HCT116 (cell line): ENCODE data around the gene HNF4A. TPM values are rescaled to one million over a fixed set of nuclear protein-coding genes. Genes with fewer than 3 reads are reported as not detected.

Experiments used
- ATAC-seq: fragments of 200-7000 bp; cut with Tn5 transposase; 2 replicates; pipeline ENCODE4 v1.9.1; 2020; ENCODE audit warnings: mild to moderate bottlenecking, moderate library complexity
- BruUV-seq: library from RNA; stranded (reverse); fragments of 400-500 nt; replicated peaks from 2 replicates; lab custom pipeline; 2021; lab: Mats Ljungman, UMichigan
- CTCF ChIA-PET: fragments of 300-600 bp; sonication (Branson Sonifier 250); formaldehyde crosslinking; loops from one replicate; lab custom pipeline; 2021; ENCODE audit warnings: antibody characterized with exemption; lab: Charles Lee
- POLR2A ChIA-PET: fragments of 300-600, 350-600 bp; sonication (Branson Sonifier 250); formaldehyde crosslinking; loops from one replicate; lab custom pipeline; 2021; ENCODE audit warnings: antibody characterized with exemption; lab: Charles Lee
- RAD21 ChIA-PET, 2 experiments: fragments of 300-600 bp; sonication (Branson Sonifier 250); formaldehyde crosslinking; loops; one replicate each; lab custom pipeline; 2023; ENCODE audit warnings: low total read pairs in 2 of 2; ENCODE audit not compliant: uncharacterized antibody in 2 of 2, unreplicated experiment in 2 of 2, low non-redundant PET in 1 of 2; lab: Charles Lee
- DNase-seq: peaks from one replicate; pipeline ENCODE4 v3.0.0-alpha.2; 2010; ENCODE audit warnings: low read depth, low spot score
- H2AFZ ChIP-seq: fragments of 200-600 bp; shearing (Covaris generic), sonication (generic); 2 replicates; pipeline ENCODE4 v1.6.1; 2017; ENCODE audit warnings: low read depth, mixed run types, mixed read lengths, antibody characterized with exemption, low read length; ENCODE audit not compliant: poor library complexity, severe bottlenecking
- H3K27ac ChIP-seq: 2 replicates; pipeline ENCODE4 v1.5.1; 2012; ENCODE audit warnings: low read depth, low read length
- H3K27me3 ChIP-seq: fragments of 200-600 bp; sonication (generic); 2 replicates; pipeline ENCODE4 v1.6.1; 2016; ENCODE audit warnings: mixed run types, low read length, mixed read lengths; ENCODE audit not compliant: insufficient read depth
- H3K36me3 ChIP-seq, 2 experiments: fragments of 200-500 bp in 1 of 2; fragments of 200-600 bp in 1 of 2; sonication (Bioruptor generic) in 1 of 2; sonication (generic) in 1 of 2; 2 replicates each; pipeline versions ENCODE4 v1.5.1 to v1.6.1; 2014 to 2016; ENCODE audit warnings: low read length in 2 of 2, inconsistent platforms in 1 of 2, mixed read lengths in 1 of 2, mixed run types in 1 of 2; ENCODE audit not compliant: insufficient read depth in 2 of 2, control insufficient read depth in 1 of 2
- H3K4me1 ChIP-seq, 2 experiments: fragments of 200-600 bp in 1 of 2; sonication (generic) in 1 of 2; 2 replicates each; pipeline versions ENCODE4 v1.5.1 to v1.6.1; 2012 to 2017; ENCODE audit warnings: low read length in 2 of 2, inconsistent platforms in 1 of 2, mild to moderate bottlenecking in 1 of 2, mixed read lengths in 1 of 2, mixed run types in 1 of 2, moderate library complexity in 1 of 2; ENCODE audit not compliant: insufficient read depth in 2 of 2, control insufficient read depth in 1 of 2
- H3K4me2 ChIP-seq: fragments of 200-600 bp; sonication (generic); 2 replicates; pipeline ENCODE4 v1.6.1; 2017; ENCODE audit warnings: mixed run types, low read length, mixed read lengths
- H3K4me3 ChIP-seq, 2 experiments: fragments of 200-600 bp in 1 of 2; sonication (generic) in 1 of 2; replicated peaks in 1 of 2; 2 replicates each; pipeline ENCODE4 v1.5.1; 2011 to 2016; ENCODE audit warnings: low read length in 2 of 2, control low read depth in 1 of 2, low read depth in 1 of 2, mild to moderate bottlenecking in 1 of 2, mixed read lengths in 1 of 2, mixed run types in 1 of 2
- H3K79me2 ChIP-seq: fragments of 200-600 bp; sonication (generic); 2 replicates; pipeline ENCODE4 v1.6.1; 2017; ENCODE audit warnings: mild to moderate bottlenecking, mixed run types, low read length, moderate library complexity, mixed read lengths; ENCODE audit not compliant: insufficient read depth
- H3K9ac ChIP-seq: fragments of 200-600 bp; sonication (generic); 2 replicates; pipeline ENCODE4 v1.6.1; 2016; ENCODE audit warnings: low read length, mixed read lengths
- H3K9me2 ChIP-seq: fragments of 200-600 bp; sonication (generic), shearing (Covaris generic); 2 replicates; pipeline ENCODE4 v1.6.1; 2017; ENCODE audit warnings: mixed run types, mild to moderate bottlenecking, moderate library complexity; ENCODE audit not compliant: insufficient read depth
- H3K9me3 ChIP-seq, 2 experiments: fragments of 200-500 bp in 1 of 2; fragments of 200-600 bp in 1 of 2; sonication (Bioruptor generic) in 1 of 2; sonication (generic) in 1 of 2; 2 replicates each; pipeline ENCODE4 v1.6.1; 2014 to 2017; ENCODE audit warnings: low read length in 2 of 2, mixed read lengths in 2 of 2, inconsistent platforms in 1 of 2, low read depth in 1 of 2, mild to moderate bottlenecking in 1 of 2, mixed run types in 1 of 2, moderate library complexity in 1 of 2; ENCODE audit not compliant: control insufficient read depth in 1 of 2, insufficient read depth in 1 of 2
- H4K20me1 ChIP-seq: fragments of 200-600 bp; sonication (generic), shearing (Covaris generic); 2 replicates; pipeline ENCODE4 v1.6.1; 2017; ENCODE audit warnings: mixed run types, mild to moderate bottlenecking, moderate library complexity; ENCODE audit not compliant: insufficient read depth
- CBX3 ChIP-seq: IDR thresholded peaks from 2 replicates; pipeline ENCODE4 v1.6.1; 2012; ENCODE audit warnings: low read depth
- CEBPB ChIP-seq: IDR thresholded peaks from 2 replicates; pipeline ENCODE4 v1.6.1; 2012; ENCODE audit warnings: low read depth
- EGR1 ChIP-seq: IDR thresholded peaks from 2 replicates; pipeline ENCODE4 v1.6.1; 2012; ENCODE audit warnings: low read depth
- ELF1 ChIP-seq: IDR thresholded peaks from 2 replicates; pipeline ENCODE4 v1.6.1; 2012; ENCODE audit warnings: low read depth, borderline replicate concordance
- FOSL1 ChIP-seq: IDR thresholded peaks from 2 replicates; pipeline ENCODE4 v1.6.1; 2012; ENCODE audit warnings: low read depth
- POLR2AphosphoS5 ChIP-seq: IDR thresholded peaks from 2 replicates; pipeline ENCODE4 v1.6.1; 2011; ENCODE audit warnings: mild to moderate bottlenecking, low read depth, low read length, moderate library complexity
- SIN3A ChIP-seq: IDR thresholded peaks from 2 replicates; pipeline ENCODE4 v1.6.1; 2012; ENCODE audit warnings: low read depth
- TCF7L2 ChIP-seq: IDR thresholded peaks from 2 replicates; pipeline ENCODE4 v1.7.0; 2011; ENCODE audit warnings: borderline replicate concordance, inconsistent platforms; ENCODE audit not compliant: insufficient read depth, insufficient read length; ENCODE audit errors: extremely low read depth
- YY1 ChIP-seq: IDR thresholded peaks from 2 replicates; pipeline ENCODE4 v1.6.1; 2011; ENCODE audit warnings: low read length, low read depth, moderate library complexity, mild to moderate bottlenecking; ENCODE audit not compliant: insufficient replicate concordance; ENCODE audit errors: extremely low read depth
- ZNF274 ChIP-seq: fragments of 200-500 bp; sonication (Bioruptor generic); IDR thresholded peaks from 2 replicates; pipeline ENCODE4 v1.6.1; 2014; ENCODE audit warnings: mild to moderate bottlenecking, low read depth, low read length, inconsistent platforms
- intact Hi-C: fragments of 100-400 bp; cut with micrococcal nuclease; formaldehyde crosslinking; loops from 2 replicates; pipeline ENCODE4 v1.10.0; 2022
- total RNA-seq: library from RNA; stranded (reverse); gene quantifications from one replicate; pipeline ENCODE4 v1.2.1, GENCODE V29; 2021; ENCODE audit not compliant: unreplicated experiment
- TF ChIP-seq, protein P1 (sequence below): IDR thresholded peaks from 2 replicates; pipeline ENCODE4 v1.6.1; 2012
- TF ChIP-seq, protein P2 (sequence below): IDR thresholded peaks from 2 replicates; pipeline ENCODE4 v1.6.1; 2012; ENCODE audit warnings: low read depth
- TF ChIP-seq, protein P3 (sequence below): IDR thresholded peaks from 2 replicates; pipeline ENCODE4 v1.6.1; 2012

Gene HNF4A
- total RNA-seq, 1 experiment from 2014 or later, result 7.4 TPM

DNA sequence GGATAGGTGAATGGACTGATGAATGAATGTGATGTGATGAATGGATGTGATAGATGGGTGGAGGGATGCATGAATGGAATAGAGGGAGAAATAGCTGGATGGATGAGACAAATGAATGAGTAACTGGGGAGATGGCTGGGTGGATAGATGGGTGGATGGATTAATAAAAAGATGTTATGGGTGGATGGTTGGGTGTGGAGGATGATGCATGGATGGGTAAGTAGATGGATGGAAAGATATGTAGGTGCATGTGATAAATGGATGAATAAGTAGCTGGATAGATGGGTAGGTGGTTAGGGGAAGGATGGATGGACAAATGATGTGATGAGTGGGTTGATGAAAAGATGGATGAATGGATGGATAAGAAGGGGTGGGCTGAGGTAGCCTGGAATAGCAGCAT lies 4.7 kb downstream of the HNF4A start:
- CTCF ChIA-PET, result no interaction called here
- Histone ChIP-seq H3K4me1 (peaks cover 0 to 4% of the 10 kb centered on the region in 2 experiments; a peak in 2 of 4 replicates), H3K4me3 (no peak overlapping the region), H3K9me2 (no peaks in the 10 kb centered on the region), H3K4me2 (no peak overlapping the region), H3K9ac (no peak overlapping the region), H3K79me2 (no peaks in the 10 kb centered on the region), H3K36me3 (no peaks in the 10 kb centered on the region), H3K27me3 (no peaks in the 10 kb centered on the region), H3K27ac (no peak overlapping the region), H2AFZ (no peak overlapping the region), H3K9me3 (no peaks in the 10 kb centered on the region), H4K20me1 (no peaks in the 10 kb centered on the region)
- POLR2A ChIA-PET, result no interaction called here
- RAD21 ChIA-PET, result no interaction called here
- ATAC-seq (no peak), DNase-seq (no peak)
- no TSS peak for BruUV-seq
- intact Hi-C loops, result no loop called here
- TF ChIP-seq CBX3, result no peak
- no peak for TF ChIP-seq POLR2AphosphoS5
- TF ChIP-seq, protein P1, sequence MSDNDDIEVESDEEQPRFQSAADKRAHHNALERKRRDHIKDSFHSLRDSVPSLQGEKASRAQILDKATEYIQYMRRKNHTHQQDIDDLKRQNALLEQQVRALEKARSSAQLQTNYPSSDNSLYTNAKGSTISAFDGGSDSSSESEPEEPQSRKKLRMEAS, result no peak
- TF ChIP-seq TCF7L2, result no peak
- TF ChIP-seq CEBPB, result no peak
- TF ChIP-seq FOSL1, result no peak
- TF ChIP-seq, protein P2, sequence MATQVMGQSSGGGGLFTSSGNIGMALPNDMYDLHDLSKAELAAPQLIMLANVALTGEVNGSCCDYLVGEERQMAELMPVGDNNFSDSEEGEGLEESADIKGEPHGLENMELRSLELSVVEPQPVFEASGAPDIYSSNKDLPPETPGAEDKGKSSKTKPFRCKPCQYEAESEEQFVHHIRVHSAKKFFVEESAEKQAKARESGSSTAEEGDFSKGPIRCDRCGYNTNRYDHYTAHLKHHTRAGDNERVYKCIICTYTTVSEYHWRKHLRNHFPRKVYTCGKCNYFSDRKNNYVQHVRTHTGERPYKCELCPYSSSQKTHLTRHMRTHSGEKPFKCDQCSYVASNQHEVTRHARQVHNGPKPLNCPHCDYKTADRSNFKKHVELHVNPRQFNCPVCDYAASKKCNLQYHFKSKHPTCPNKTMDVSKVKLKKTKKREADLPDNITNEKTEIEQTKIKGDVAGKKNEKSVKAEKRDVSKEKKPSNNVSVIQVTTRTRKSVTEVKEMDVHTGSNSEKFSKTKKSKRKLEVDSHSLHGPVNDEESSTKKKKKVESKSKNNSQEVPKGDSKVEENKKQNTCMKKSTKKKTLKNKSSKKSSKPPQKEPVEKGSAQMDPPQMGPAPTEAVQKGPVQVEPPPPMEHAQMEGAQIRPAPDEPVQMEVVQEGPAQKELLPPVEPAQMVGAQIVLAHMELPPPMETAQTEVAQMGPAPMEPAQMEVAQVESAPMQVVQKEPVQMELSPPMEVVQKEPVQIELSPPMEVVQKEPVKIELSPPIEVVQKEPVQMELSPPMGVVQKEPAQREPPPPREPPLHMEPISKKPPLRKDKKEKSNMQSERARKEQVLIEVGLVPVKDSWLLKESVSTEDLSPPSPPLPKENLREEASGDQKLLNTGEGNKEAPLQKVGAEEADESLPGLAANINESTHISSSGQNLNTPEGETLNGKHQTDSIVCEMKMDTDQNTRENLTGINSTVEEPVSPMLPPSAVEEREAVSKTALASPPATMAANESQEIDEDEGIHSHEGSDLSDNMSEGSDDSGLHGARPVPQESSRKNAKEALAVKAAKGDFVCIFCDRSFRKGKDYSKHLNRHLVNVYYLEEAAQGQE, result no peak
- TF ChIP-seq SIN3A, result no peak
- no peak for TF ChIP-seq ELF1
- TF ChIP-seq, protein P3, sequence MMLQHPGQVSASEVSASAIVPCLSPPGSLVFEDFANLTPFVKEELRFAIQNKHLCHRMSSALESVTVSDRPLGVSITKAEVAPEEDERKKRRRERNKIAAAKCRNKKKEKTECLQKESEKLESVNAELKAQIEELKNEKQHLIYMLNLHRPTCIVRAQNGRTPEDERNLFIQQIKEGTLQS, result no peak
- no peak for TF ChIP-seq EGR1
- TF ChIP-seq ZNF274, result no peak
- TF ChIP-seq YY1, result no peak
